COR-L47 (cell line): ENCODE data around the gene FAM3D.

Source experiments
- DNase-seq: peaks from one replicate; lab custom pipeline; 2025; lab: John Stamatoyannopoulos, UW

FAM3D gene

DNA sequence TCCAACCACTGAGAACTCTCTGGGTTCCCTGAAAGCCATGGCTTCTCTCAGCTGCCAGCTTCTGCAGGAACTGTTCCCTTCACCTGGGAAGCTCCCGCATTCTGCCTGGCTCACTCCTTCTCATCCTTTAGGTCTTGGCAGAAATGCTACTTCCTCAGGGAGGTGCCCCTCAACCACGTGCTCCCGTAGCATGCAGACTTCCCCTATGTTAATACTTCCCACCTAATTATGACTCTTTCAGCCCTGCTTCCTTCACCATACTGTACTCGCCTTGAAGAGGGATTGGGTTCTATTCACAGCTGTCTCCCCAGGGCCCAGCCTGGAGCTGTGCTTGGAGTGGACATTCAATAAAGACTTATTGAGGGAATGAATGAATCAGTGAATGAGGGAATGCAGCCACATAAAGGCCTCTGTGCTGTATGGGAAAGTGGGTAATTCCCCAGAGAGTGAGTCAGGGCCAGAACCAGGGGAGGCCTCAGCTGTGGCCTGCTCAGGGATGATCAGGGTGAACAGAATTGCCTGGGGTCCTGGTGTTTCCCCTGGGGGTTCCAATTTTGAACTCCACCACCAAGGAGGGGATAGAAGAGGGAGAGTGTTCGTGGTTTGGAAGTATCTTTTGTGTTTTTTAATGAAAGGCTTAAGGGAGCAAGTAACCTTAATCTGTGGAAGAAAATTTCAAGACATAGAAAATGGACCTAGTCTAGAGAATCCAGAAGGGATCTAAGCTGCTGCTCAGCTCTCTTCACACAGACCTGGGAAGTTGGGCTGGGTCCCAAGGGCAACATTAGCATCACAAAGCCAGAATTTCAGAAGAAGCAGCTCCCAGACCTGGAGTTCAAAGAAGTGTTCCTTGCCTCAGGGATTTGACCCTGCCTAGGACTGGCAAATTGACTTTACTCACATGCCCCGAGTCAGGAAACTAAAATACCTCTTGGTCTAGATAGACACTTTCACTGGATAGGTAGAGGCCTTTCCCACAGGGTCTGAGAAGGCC is 74.8 kb downstream of the FAM3D start:
- DNase-seq: no peak

DNA sequence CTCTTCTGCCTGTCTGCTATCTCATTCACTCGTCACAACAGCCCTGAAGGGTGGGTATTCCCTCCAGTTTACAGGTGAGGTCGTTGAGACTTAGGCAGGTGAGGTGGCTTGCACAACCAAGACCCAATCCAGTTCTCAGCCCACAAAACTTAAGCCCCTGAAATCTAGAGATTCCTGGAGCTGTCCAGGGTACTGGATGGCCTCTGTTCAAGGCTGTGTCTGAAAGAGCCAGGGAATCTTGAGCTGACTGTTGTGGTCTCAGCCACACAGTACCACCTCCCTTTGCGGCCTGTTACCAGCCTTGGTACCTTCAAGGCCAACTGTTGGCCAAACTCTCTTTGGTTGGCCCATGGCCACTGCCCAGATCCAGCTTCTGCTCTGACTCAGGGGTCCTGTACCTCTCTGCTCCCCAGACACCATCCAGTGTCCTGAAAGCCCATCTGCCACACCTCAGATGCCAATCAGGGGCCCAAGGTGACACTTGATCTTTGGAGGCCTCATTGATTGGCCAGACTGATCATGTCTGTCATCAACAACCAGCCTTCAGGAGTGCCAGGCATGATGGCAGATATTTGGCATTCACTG is 78.5 kb downstream of the FAM3D start:
- DNase-seq: no peak

DNA sequence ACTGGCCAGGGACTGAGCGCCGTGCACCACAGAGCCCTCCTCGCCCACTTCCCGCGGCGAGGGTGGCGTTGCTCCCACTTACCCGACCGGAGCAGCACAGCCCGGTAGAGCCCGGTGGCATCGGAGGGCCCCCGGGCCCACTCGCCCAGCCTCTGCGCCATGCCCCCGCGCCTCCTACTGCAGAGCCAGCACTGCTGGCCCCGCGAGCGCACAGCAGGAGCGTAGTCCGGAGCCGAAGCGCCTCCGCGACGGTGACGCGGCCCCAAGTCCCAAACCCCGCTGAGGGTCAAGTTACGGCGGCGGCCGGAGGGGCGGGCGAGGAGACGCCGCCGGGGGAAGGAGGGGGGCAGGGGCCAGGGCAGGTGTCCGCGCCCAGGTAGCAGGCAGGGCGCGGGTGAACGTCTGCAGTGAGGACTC is 79.8 kb downstream of the FAM3D start:
- no peak for DNase-seq

DNA sequence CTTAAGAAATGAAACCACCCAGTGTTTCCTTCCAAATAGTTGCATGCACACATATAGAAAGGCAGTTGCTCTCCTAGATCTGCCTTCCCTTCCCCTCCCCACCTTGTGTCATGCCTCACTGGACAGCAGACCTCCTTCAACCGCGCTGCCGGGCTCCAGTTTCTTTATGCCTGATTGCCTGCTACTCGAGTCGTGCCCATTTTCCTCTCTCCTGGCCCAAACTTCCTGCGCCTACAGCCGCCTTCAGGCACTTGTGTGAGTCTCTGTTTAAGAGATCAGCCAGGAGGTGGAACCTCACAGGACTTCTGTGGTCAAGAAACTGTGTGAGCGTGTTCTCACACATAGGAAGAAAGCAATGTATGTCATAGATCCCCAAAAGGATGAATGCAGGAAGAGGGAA is 80.6 kb downstream of the FAM3D start:
- no peak for DNase-seq

GRCh38 chr3:58585005-58585786 is 81.4 kb downstream of the FAM3D start:
- peak; percentile 42 for DNase-seq

- no peak for DNase-seq
Measured at GRCh38 chr3:58584690-58585004, 81.9 kb downstream of the FAM3D start.
